CD4-positive, CD25-positive, alpha-beta regulatory T cell (primary cell): Measurements from ENCODE around the gene KRTAP23-1. TPM values are rescaled to one million over a fixed set of nuclear protein-coding genes. Genes with fewer than 3 reads are reported as not detected.

Source experiments
- ATAC-seq, 2 donors: fragments of 150-1000 bp; cut with Tn5 transposase; one replicate each; pipeline ENCODE4 v1.10.0; 2021; ENCODE audit warnings: low read depth in 2 of 2, moderate number of reproducible peaks in 2 of 2, moderate library complexity in 1 of 2
- DNase-seq, 3 donors: peaks; one replicate each; pipeline versions ENCODE4 v3.0.0 to v3.0.0-alpha.2; 2012 to 2022; ENCODE audit warnings: mixed read lengths in 1 of 3
- H3K27ac ChIP-seq: one replicate; pipeline ENCODE4 v1.7.0; 2013; ENCODE audit warnings: mild to moderate bottlenecking, low read length; ENCODE audit not compliant: insufficient read depth, poor library complexity, severe bottlenecking
- H3K27me3 ChIP-seq: one replicate; pipeline ENCODE4 v1.7.0; 2013; ENCODE audit warnings: low read length; ENCODE audit not compliant: control insufficient read depth, insufficient read depth
- H3K36me3 ChIP-seq: one replicate; pipeline ENCODE4 v1.7.0; 2013; ENCODE audit warnings: mild to moderate bottlenecking, low read length, moderate library complexity; ENCODE audit not compliant: control insufficient read depth, insufficient read depth
- H3K4me1 ChIP-seq: 2 replicates; pipeline ENCODE4 v1.7.0; 2013; ENCODE audit warnings: mild to moderate bottlenecking, low read length; ENCODE audit not compliant: insufficient read depth, control insufficient read depth, poor library complexity, severe bottlenecking
- H3K4me3 ChIP-seq: one replicate; pipeline ENCODE4 v1.7.0; 2013; ENCODE audit warnings: low read depth, mild to moderate bottlenecking, low read length, moderate library complexity
- H3K9me3 ChIP-seq, 2 experiments: 1 replicate in 1 of 2; 2 replicates in 1 of 2; pipeline ENCODE4 v1.7.0; 2013; ENCODE audit warnings: low read length in 2 of 2, mild to moderate bottlenecking in 1 of 2, moderate library complexity in 1 of 2; ENCODE audit not compliant: control insufficient read depth in 2 of 2
- H3K27ac Mint-ChIP-seq, 3 donors: one replicate each; pipeline ENCODE4 v1.8.0; 2020 to 2022; ENCODE audit warnings: mild to moderate bottlenecking in 3 of 3, mixed read lengths in 3 of 3, moderate library complexity in 2 of 3
- H3K27me3 Mint-ChIP-seq: one replicate; pipeline ENCODE4 v1.8.0; 2022; ENCODE audit warnings: mild to moderate bottlenecking, mixed read lengths
- H3K36me3 Mint-ChIP-seq: one replicate; pipeline ENCODE4 v1.8.0; 2020; ENCODE audit warnings: mixed read lengths
- H3K4me1 Mint-ChIP-seq, 4 donors: one replicate each; pipeline ENCODE4 v1.8.0; 2020 to 2022; ENCODE audit warnings: mixed read lengths in 4 of 4, mild to moderate bottlenecking in 1 of 4
- H3K4me3 Mint-ChIP-seq, 4 donors: one replicate each; pipeline ENCODE4 v1.8.0; 2020 to 2022; ENCODE audit warnings: mild to moderate bottlenecking in 4 of 4, mixed read lengths in 4 of 4, moderate library complexity in 3 of 4
- H3K9me3 Mint-ChIP-seq, 7 donors: one replicate each; pipeline ENCODE4 v1.8.0; 2020 to 2022; ENCODE audit warnings: mixed read lengths in 7 of 7, mild to moderate bottlenecking in 3 of 7, moderate library complexity in 2 of 7
- polyA plus RNA-seq, 4 donors: library from polyadenylated mRNA; unstranded; fragments of 300-500 nt; fragmentation: Illumina TruSeq; gene quantifications; one replicate each; pipeline ENCODE4 v1.2.3, GENCODE V29; 2021
- total RNA-seq: library from RNA; stranded (reverse); gene quantifications from one replicate; pipeline ENCODE4 v1.2.3, GENCODE V29; 2022

KRTAP23-1 gene
- total and polyA plus RNA-seq, 5 donors from 2014 or later: not detected

DNA sequence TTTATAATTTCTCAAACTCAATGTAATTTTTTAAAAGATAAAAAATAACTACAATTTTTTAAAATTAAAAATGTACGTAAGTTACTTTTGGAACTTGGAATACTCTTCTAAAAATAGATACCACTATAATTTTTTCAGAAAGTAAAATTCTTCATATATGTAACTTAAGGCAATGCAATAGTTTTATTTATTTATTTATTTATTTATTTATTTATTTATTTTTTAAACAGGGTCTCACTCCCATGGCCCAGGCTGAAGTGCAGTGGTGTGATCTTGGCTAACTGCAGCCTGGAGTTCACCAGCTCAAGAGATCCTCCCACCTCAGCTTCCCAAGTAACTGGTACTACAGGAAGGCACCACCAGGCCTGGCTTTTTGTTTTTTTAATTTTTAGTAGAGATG lies 3.1 kb upstream of the KRTAP23-1 start:
- Mint-ChIP-seq H3K4me3 (no peak overlapping the region), H3K4me1 (no peaks in the 10 kb centered on the region), H3K9me3 (peaks cover 0 to 5% (median 0%) of the 10 kb centered on the region in 7 donors), H3K36me3 (no peaks in the 10 kb centered on the region), H3K27ac (no peak overlapping the region), H3K27me3 (no peaks in the 10 kb centered on the region)
- DNase-seq: no peak
- no peak overlapping the region for H3K4me3 ChIP-seq
- no peaks in the 10 kb centered on the region for H3K36me3 ChIP-seq
- H3K9me3 ChIP-seq: no peaks in the 10 kb centered on the region
- H3K27ac ChIP-seq: no peak overlapping the region
- no peaks in the 10 kb centered on the region for H3K27me3 ChIP-seq
- ATAC-seq: no peak
- H3K4me1 ChIP-seq: no peaks in the 10 kb centered on the region

- Histone ChIP-seq H3K27me3 (no peaks in the 10 kb centered on the region), H3K4me3 (no peak overlapping the region), H3K4me1 (no peaks in the 10 kb centered on the region), H3K27ac (no peak overlapping the region), H3K9me3 (no peaks in the 10 kb centered on the region), H3K36me3 (no peaks in the 10 kb centered on the region)
- Mint-ChIP-seq H3K4me1 (no peaks in the 10 kb centered on the region), H3K36me3 (no peaks in the 10 kb centered on the region), H3K9me3 (peaks cover 0 to 3% (median 0%) of the 10 kb centered on the region in 7 donors), H3K27ac (no peak overlapping the region), H3K27me3 (no peaks in the 10 kb centered on the region), H3K4me3 (no peak overlapping the region)
- ATAC-seq (no peak), DNase-seq (no peak)
These were observed 1.2 kb upstream of the KRTAP23-1 start for GRCh38 chr21:30349572-30349971.

DNA sequence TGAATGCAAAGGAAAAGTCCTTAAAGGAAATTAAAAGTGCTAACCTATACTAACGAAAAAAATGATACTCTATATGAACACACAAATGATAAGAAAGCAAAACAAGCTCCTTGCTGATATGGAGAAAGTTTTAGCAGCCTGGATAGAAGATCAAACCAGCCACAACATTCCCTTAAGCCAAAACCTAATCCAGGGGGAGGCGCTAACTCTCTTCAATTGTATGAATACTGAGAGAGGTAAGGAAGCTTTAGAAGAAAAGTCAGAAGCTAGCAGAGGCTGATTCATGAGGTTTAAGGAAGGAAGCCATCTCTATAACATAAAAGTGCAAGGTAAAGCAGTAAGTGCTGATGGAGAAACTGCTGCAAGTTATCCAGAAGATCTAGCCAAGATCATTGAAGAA lies 3.4 kb downstream of the KRTAP23-1 start:
- Mint-ChIP-seq H3K4me1 (no peaks in the 10 kb centered on the region), H3K9me3 (peaks cover 0 to 1% (median 0%) of the 10 kb centered on the region in 7 donors), H3K4me3 (no peak overlapping the region), H3K27me3 (no peaks in the 10 kb centered on the region), H3K27ac (no peak overlapping the region), H3K36me3 (no peaks in the 10 kb centered on the region)
- Histone ChIP-seq H3K27ac (no peak overlapping the region), H3K4me3 (no peak overlapping the region), H3K27me3 (no peaks in the 10 kb centered on the region), H3K4me1 (no peaks in the 10 kb centered on the region), H3K36me3 (no peaks in the 10 kb centered on the region), H3K9me3 (no peaks in the 10 kb centered on the region)
- no peak for ATAC-seq
- DNase-seq: no peak

DNA sequence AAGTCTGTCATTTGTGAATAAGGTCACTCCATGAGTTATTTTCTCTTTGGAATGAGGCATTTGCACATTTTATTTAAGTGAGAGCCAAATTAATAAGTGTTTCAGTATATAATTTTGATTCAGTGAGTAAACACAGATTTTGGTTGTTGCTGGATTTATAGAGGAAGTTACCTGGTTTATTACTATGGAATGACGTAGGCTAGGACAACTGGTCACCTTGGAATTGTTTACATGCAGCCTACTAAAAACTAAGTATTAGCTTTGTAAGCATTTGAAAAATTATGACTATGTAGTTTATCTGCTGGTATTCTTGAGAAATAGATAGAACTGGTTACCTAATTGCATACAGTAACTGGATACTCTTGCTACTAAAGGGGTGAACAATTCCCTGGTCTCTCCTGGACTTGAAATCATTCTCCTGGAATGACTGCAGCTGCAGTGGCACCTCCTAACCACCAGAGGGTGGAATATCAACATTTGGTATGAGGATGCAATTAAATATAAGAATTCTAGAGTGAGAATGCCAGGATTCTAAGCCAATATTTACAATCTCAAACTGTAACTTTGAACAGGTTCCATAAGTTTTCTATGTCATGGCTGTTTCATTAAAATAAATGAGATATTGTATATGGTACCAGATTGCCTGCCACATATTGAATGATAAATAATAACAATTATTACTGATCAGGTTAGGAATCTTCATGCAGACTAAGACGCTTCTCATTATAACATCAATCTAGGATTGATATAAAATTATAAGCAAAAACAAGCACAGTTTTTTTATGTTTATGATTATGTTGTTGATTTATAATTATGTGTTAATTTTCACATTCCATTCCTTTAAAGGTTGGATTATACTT lies 7.5 kb downstream of the KRTAP23-1 start:
- ATAC-seq (no peak), DNase-seq (peak in 2 of 3 donors; percentile 22 to 26)
- H3K9me3 ChIP-seq: no peaks in the 10 kb centered on the region
- H3K4me3 Mint-ChIP-seq: no peak overlapping the region
- peaks cover 0 to 1% (median 0%) of the 10 kb centered on the region in 7 donors for H3K9me3 Mint-ChIP-seq
- no peaks in the 10 kb centered on the region for H3K27me3 Mint-ChIP-seq
- no peaks in the 10 kb centered on the region for H3K27me3 ChIP-seq
- no peak overlapping the region for H3K27ac ChIP-seq
- H3K36me3 ChIP-seq: no peaks in the 10 kb centered on the region
- H3K27ac Mint-ChIP-seq: peak overlapping the region in 1 of 3 donors; percentile 18
- no peaks in the 10 kb centered on the region for H3K36me3 Mint-ChIP-seq
- H3K4me1 ChIP-seq: no peaks in the 10 kb centered on the region
- no peak overlapping the region for H3K4me3 ChIP-seq
- no peaks in the 10 kb centered on the region for H3K4me1 Mint-ChIP-seq

- Histone ChIP-seq H3K36me3 (no peaks in the 10 kb centered on the region), H3K27ac (no peak overlapping the region), H3K4me3 (no peak overlapping the region), H3K27me3 (no peaks in the 10 kb centered on the region), H3K9me3 (no peaks in the 10 kb centered on the region), H3K4me1 (no peaks in the 10 kb centered on the region)
- ATAC-seq (no peak), DNase-seq (no peak)
- H3K9me3 Mint-ChIP-seq: no peaks in the 10 kb centered on the region
- no peaks in the 10 kb centered on the region for H3K36me3 Mint-ChIP-seq
- no peak overlapping the region for H3K4me3 Mint-ChIP-seq
- no peaks in the 10 kb centered on the region for H3K4me1 Mint-ChIP-seq
- no peaks in the 10 kb centered on the region for H3K27me3 Mint-ChIP-seq
- no peak overlapping the region for H3K27ac Mint-ChIP-seq
These were observed 9.7 kb downstream of the KRTAP23-1 start for GRCh38 chr21:30338717-30339116.

- H3K27ac Mint-ChIP-seq: no peak overlapping the region
- H3K4me3 Mint-ChIP-seq: no peak overlapping the region
- no peaks in the 10 kb centered on the region for H3K27me3 Mint-ChIP-seq
- Histone ChIP-seq H3K36me3 (no peaks in the 10 kb centered on the region), H3K27ac (no peak overlapping the region), H3K9me3 (no peaks in the 10 kb centered on the region), H3K4me3 (no peak overlapping the region), H3K27me3 (no peaks in the 10 kb centered on the region), H3K4me1 (no peaks in the 10 kb centered on the region)
- DNase-seq: no peak
- no peaks in the 10 kb centered on the region for H3K36me3 Mint-ChIP-seq
- ATAC-seq: no peak
- no peaks in the 10 kb centered on the region for H3K9me3 Mint-ChIP-seq
- H3K4me1 Mint-ChIP-seq: no peaks in the 10 kb centered on the region
These were observed 10.6 kb downstream of the KRTAP23-1 start for GRCh38 chr21:30337772-30338171.

DNA sequence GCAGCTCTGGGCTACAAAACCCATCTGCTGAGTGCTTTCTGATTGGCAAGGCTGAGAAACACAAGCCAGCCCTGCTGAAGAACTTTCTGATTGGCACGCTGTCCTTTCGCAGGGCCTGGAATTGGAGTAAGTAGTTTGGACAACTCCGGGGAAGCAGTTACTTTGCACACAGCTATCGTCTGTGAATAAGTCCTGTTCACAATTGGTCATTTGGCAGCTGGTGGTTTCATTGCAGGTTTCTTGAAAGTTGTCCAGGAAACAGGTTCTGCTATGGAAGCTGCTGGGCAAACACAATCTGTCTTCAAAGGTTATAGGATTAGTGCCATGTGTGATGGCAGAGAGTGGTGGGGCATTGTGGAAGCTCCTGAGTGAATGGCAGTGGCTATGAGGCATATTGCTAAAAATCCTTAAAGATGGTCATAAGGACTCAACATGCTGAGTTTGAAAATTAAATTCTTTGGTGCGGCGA lies 11.1 kb downstream of the KRTAP23-1 start, which contains the start of gene KRTAP27-1:
KRTAP27-1 (minus strand) TSS at position 419 of the 469 bp plus-strand sequence; CDS start at position 393, 26 bp downstream.
- H3K9me3 ChIP-seq: no peaks in the 10 kb centered on the region
- Mint-ChIP-seq H3K4me1 (no peaks in the 10 kb centered on the region), H3K27me3 (no peaks in the 10 kb centered on the region), H3K27ac (no peak within 1 kb of the TSS), H3K4me3 (no peak within 1 kb of the TSS), H3K36me3 (no peaks in the 10 kb centered on the region), H3K9me3 (no peaks in the 10 kb centered on the region)
- H3K4me1 ChIP-seq: no peaks in the 10 kb centered on the region
- no peaks in the 10 kb centered on the region for H3K27me3 ChIP-seq
- no peak within 1 kb of the TSS for H3K27ac ChIP-seq
- no peak within 1 kb of the TSS for H3K4me3 ChIP-seq
- H3K36me3 ChIP-seq: no peaks in the 10 kb centered on the region
- ATAC-seq: no peak
- no peak for DNase-seq

DNA sequence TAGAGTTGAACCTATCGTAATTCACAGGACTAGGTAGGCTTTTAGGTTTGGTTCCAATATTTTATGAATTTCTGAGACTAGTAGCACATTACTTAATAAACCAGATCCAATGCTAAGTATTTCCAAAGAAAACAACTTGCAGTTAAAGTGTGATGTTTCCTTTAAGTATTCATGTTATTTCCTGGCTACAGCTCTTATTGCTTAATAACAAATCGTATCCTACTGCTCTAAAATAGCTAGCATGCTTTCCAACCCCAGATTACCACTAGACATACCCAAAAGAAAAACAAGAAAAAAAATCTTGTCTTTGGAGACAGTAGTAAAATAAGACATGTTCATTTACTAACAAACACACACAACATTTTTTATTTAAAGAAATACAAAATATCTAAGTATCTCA lies 11.8 kb downstream of the KRTAP23-1 start:
- DNase-seq (no peak), ATAC-seq (no peak)
- Mint-ChIP-seq H3K4me1 (no peaks in the 10 kb centered on the region), H3K36me3 (no peaks in the 10 kb centered on the region), H3K27ac (no peak overlapping the region), H3K9me3 (no peaks in the 10 kb centered on the region), H3K27me3 (no peaks in the 10 kb centered on the region), H3K4me3 (no peak overlapping the region)
- Histone ChIP-seq H3K4me3 (no peak overlapping the region), H3K27me3 (no peaks in the 10 kb centered on the region), H3K4me1 (no peaks in the 10 kb centered on the region), H3K36me3 (no peaks in the 10 kb centered on the region), H3K9me3 (no peaks in the 10 kb centered on the region), H3K27ac (no peak overlapping the region)
